ENCODE data around the gene SPATA2L.

SPATA2L gene

DNA sequence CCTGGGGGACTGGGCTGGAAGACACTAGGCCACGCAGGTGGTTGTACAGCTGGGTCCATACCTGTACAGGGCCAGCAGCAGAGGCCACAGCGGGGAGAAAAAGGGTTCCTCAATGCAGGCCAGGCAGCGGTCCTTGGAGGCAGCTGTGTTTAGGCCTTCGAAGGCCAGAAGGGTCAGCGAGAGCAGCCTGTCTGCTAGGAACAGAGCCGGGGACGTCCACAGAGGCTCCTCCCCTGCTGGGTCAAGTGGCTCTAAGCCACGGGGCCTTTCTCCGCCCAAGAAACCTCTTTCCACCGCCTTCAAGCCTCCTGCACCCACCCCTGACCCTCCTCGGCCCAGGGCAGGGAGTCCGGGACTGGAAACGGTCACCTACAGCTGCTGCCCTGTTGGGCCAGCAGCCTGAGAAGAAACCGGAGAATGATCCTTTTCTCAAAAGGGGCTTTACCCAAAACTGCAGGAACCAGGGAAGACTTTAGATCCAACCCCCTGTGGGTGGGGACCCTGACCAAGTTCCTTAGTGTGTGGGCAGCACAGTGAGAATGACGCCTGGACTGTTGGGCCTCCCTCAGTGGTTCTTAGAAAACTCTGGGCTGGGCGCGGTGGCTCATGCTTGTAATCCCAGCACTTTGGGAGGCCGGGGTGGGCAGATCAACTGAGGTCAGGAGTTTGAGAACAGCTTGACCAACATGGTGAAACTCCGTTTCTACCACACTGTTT lies 8.4 kb upstream of the SPATA2L start:
- H3K4me3 ChIP-seq (ENCODE audit: low read depth, low read length), result no peak overlapping the region
- TF ChIP-seq, protein P1, sequence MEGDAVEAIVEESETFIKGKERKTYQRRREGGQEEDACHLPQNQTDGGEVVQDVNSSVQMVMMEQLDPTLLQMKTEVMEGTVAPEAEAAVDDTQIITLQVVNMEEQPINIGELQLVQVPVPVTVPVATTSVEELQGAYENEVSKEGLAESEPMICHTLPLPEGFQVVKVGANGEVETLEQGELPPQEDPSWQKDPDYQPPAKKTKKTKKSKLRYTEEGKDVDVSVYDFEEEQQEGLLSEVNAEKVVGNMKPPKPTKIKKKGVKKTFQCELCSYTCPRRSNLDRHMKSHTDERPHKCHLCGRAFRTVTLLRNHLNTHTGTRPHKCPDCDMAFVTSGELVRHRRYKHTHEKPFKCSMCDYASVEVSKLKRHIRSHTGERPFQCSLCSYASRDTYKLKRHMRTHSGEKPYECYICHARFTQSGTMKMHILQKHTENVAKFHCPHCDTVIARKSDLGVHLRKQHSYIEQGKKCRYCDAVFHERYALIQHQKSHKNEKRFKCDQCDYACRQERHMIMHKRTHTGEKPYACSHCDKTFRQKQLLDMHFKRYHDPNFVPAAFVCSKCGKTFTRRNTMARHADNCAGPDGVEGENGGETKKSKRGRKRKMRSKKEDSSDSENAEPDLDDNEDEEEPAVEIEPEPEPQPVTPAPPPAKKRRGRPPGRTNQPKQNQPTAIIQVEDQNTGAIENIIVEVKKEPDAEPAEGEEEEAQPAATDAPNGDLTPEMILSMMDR (IDR thresholded peaks at IDR 0.05; ENCODE audit: low read depth, low read length), result no peak

DNA sequence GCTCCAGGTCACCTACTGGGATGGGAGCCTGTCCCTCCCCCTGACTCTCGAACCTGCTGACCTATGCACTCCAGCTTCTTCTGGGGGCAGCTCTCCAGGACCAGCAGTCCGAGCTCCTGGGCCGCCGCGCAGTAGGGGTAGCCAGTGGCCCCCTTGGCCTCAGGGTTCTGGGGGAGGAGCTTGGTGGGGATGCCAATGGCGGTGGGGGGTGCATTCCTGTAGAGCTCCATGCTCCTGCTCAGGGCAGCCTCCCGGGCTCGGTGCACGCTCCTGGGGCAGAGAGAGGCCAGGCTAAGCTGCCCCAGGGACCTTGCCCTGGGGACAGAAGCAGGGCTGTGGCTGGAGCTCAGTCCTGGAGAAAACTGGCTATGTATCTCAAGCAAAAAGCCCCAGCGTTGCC lies 7.7 kb upstream of the SPATA2L start:
- TF ChIP-seq, protein P1 (IDR thresholded peaks at IDR 0.05; ENCODE audit: low read depth, low read length), result no peak
- no peak overlapping the region for H3K4me3 ChIP-seq (ENCODE audit: low read depth, low read length)

DNA sequence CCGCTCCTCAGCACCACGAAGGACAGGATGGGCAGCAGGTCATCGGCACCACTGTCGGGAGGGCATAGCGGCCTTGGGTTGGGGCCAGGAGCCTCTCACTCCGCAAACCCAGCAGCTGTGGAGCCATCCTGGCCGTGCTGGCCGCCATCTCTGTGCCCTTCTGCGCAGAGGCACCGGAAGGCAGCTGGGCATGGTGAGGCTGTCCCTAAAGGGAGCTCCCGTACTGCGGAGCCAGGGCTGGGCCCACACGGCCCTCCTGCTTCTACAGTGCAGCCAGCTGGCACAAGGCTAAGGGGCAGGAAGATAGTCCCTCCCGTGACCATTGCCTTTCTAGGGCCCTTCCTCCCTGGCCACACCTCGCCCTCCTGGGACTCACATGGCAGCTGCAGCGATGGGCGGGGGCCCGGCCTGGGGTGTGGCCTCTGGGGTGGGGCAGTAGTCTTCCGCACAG lies 7.0 kb upstream of the SPATA2L start:
- no peak overlapping the region for H3K4me3 ChIP-seq (ENCODE audit: low read depth, low read length)
- TF ChIP-seq, protein P1 (IDR thresholded peaks at IDR 0.05; ENCODE audit: low read depth, low read length), result no peak

DNA sequence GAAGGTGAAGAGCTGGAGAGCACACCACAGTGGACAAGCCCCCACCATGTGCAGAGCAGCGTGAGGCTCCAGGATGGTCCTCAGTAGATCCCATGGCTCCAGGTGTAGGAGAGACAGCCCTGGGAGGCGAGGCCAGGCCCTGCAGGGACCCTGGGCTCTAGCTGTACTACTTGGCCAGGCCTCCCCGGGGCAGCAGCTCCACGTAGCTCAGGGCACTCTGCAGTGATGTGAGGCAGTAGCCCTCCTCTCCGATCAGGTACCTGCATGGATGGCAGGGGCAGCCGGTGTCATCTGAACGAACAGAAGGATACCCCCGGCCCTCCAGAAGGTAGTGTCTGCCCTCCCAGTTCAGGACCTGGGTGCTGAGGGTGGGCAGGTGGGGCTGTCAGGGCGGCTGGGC lies 6.2 kb upstream of the SPATA2L start:
- TF ChIP-seq, protein P1 (IDR thresholded peaks at IDR 0.05; ENCODE audit: low read depth, low read length), result no peak
- H3K4me3 ChIP-seq (ENCODE audit: low read depth, low read length), result no peak overlapping the region

DNA sequence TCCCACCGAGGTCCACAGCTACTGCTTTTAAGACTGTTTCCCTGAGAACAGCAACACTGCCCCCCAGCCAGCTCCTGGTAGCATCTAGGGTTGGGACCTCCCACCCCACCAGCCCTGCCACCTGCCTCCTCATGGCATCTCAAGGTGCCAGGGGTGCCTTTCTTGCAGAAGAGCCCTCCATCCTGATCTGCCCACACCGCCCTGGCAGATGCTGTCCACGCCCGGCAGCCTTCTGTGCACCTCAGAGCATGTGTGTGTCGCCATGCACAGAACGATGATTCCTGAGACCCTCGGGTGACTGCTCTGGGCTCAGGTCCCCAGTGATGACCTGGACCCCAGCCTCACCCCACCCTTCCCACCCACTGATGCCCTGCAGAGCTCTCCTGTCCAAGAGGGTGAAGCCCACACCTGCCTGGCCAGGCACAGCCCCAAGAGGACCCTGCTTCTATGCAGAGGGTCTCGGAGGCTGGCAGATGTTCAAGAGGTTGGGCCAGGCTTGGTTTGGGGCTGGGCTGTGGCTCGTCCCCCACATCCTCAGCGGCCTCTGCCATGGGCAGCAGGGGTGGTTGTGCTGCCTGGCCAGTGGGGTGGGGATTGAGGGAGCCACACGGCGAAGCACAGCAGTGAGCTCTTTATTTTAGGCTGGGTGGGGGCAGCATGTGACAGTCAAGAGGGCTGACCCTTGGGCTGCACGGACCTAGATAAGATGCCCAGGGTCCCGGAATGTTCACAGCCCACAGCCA lies 5.2 kb upstream of the SPATA2L start:
- no peak overlapping the region for H3K4me3 ChIP-seq (ENCODE audit: low read depth, low read length)
- TF ChIP-seq, protein P1 (IDR thresholded peaks at IDR 0.05; ENCODE audit: low read depth, low read length), result no peak

DNA sequence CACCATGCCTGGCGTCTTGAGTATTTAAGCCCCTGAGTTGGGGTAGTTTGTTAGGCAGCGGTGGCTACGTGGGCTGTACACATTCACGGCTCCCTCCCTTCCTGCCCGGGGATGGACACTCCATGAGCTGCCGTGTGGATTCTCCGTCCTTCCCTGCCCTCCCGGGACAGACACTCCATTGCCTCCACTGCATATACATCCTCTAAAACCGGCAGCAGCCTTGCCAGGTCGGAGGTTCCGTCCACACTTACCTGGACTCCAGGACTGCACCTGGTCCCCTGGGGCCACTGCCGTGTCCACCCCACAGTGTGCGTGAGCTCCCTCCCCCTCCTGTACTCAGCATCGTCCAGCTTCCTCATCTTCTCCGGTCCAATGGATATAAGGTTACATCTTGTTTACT lies 3.5 kb upstream of the SPATA2L start:
- no peak overlapping the region for H3K4me3 ChIP-seq (ENCODE audit: low read depth, low read length)
- TF ChIP-seq, protein P1 (IDR thresholded peaks at IDR 0.05; ENCODE audit: low read depth, low read length), result no peak

DNA sequence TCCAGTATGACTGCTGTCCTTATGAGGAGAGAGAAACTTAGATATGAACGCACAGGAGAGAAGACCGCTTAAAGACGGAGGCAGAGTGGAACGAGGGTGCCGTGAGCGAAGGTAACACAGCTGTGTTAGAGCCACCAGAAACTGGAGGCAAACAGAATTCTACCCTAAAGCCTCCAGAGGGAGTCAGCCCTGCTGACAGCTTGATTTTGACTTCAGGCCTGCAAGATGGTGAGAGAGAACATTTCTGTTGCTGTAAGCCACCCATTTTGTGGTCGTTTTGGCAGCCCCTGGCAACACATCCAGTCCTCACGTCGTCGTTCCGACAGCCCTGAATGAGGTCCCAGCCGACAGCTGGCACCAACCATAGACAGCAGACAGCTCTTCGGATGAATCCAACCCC lies 2.8 kb upstream of the SPATA2L start:
- TF ChIP-seq, protein P1 (IDR thresholded peaks at IDR 0.05; ENCODE audit: low read depth, low read length), result no peak

More for the DNA sequence above, 2.8 kb upstream of the SPATA2L start:
- no peak overlapping the region for H3K4me3 ChIP-seq (ENCODE audit: low read depth, low read length)
